Suppressor macrophage treated with lipopolysaccharide for 4 hours (primary cell): ENCODE measurements around the gene RGP1.

Experiments
- DNase-seq: peaks from one replicate; pipeline ENCODE4 v3.0.0-alpha.2; 2020

The RGP1 gene

GRCh38 chr9:35748242-35748857 lies 737 bp upstream of the RGP1 start:
- no peak for DNase-seq

- DNase-seq = no peak
Measured at GRCh38 chr9:35749515-35750255, 598 bp downstream of the RGP1 start.

- DNase-seq = no peak
Measured at GRCh38 chr9:35750256-35750531, 1.1 kb downstream of the RGP1 start.

- DNase-seq = no peak
Measured at GRCh38 chr9:35753466-35753865, 4.4 kb downstream of the RGP1 start.

- no peak for DNase-seq
Measured at GRCh38 chr9:35754264-35754663, 5.2 kb downstream of the RGP1 start, which contains the start of gene MSMP. Gene MSMP, minus strand, starts transcription at chr9:35754276. Its CDS starts 147 bp downstream, at chr9:35754129.

GRCh38 chr9:35755071-35755470 lies 6.0 kb downstream of the RGP1 start:
- no peak for DNase-seq

GRCh38 chr9:35756275-35757225 lies 7.5 kb downstream of the RGP1 start:
- DNase-seq = peak; percentile 12

- no peak for DNase-seq
Measured at GRCh38 chr9:35757226-35757891, 8.3 kb downstream of the RGP1 start.

- no peak for DNase-seq
Measured at GRCh38 chr9:35757892-35758275, 8.8 kb downstream of the RGP1 start.

- DNase-seq = no peak
Measured at GRCh38 chr9:35758475-35759050, 9.5 kb downstream of the RGP1 start.

GRCh38 chr9:35759795-35760194 lies 10.7 kb downstream of the RGP1 start:
- DNase-seq = no peak

- DNase-seq = peak; percentile 27
Measured at GRCh38 chr9:35760651-35761050, 11.6 kb downstream of the RGP1 start.

GRCh38 chr9:35763181-35763580 lies 14.1 kb downstream of the RGP1 start:
- no peak for DNase-seq

- no peak for DNase-seq
Measured at GRCh38 chr9:35763803-35764202, 14.7 kb downstream of the RGP1 start.

- no peak for DNase-seq
Measured at GRCh38 chr9:35766997-35767396, 17.9 kb downstream of the RGP1 start.

- no peak for DNase-seq
Measured at GRCh38 chr9:35767458-35767857, 18.4 kb downstream of the RGP1 start.

- no peak for DNase-seq
Measured at GRCh38 chr9:35769763-35770162, 20.7 kb downstream of the RGP1 start.

GRCh38 chr9:35771075-35771433 lies 22.0 kb downstream of the RGP1 start:
- no peak for DNase-seq

- no peak for DNase-seq
Measured at GRCh38 chr9:35771534-35771933, 22.4 kb downstream of the RGP1 start.

- DNase-seq = no peak
Measured at GRCh38 chr9:35771943-35772342, 22.9 kb downstream of the RGP1 start.

GRCh38 chr9:35774907-35775635 lies 26.0 kb downstream of the RGP1 start:
- DNase-seq = peak; percentile 51

- no peak for DNase-seq
Measured at GRCh38 chr9:35776018-35776417, 26.9 kb downstream of the RGP1 start.
